Measurements from ENCODE around the gene PLK5.

PLK5 gene

GRCh38 chr19:1487576-1488281, 36.1 kb upstream of the PLK5 start:
- no peak overlapping the region for H3K27ac Mint-ChIP-seq
- H3K9me3 Mint-ChIP-seq, result no peaks in the 10 kb centered on the region
- peaks cover 5% of the 10 kb centered on the region for H3K4me1 Mint-ChIP-seq
- H3K36me3 Mint-ChIP-seq, result no peaks in the 10 kb centered on the region
- H3K4me3 Mint-ChIP-seq, result no peak overlapping the region
- no peak for DNase-seq (ENCODE audit: low spot score in 2 of 2)
- ATAC-seq (ENCODE audit: low read depth), result no peak
- peaks cover 1% of the 10 kb centered on the region for H3K27me3 Mint-ChIP-seq

- H3K27me3 Mint-ChIP-seq, result peaks cover 1% of the 10 kb centered on the region
- DNase-seq (ENCODE audit: low spot score in 2 of 2), result no peak
- peaks cover 5% of the 10 kb centered on the region for H3K4me1 Mint-ChIP-seq
- H3K36me3 Mint-ChIP-seq, result no peaks in the 10 kb centered on the region
- H3K4me3 Mint-ChIP-seq, result no peak overlapping the region
- ATAC-seq (ENCODE audit: low read depth), result no peak
- H3K27ac Mint-ChIP-seq, result no peak overlapping the region
- no peaks in the 10 kb centered on the region for H3K9me3 Mint-ChIP-seq
These were observed 35.6 kb upstream of the PLK5 start for GRCh38 chr19:1488282-1488601.

- peaks cover 1% of the 10 kb centered on the region for H3K27me3 Mint-ChIP-seq
- ATAC-seq (ENCODE audit: low read depth) (no peak), DNase-seq (ENCODE audit: low spot score in 2 of 2) (no peak)
- H3K36me3 Mint-ChIP-seq, result no peaks in the 10 kb centered on the region
- H3K27ac Mint-ChIP-seq, result no peak overlapping the region
- peaks cover 5% of the 10 kb centered on the region for H3K4me1 Mint-ChIP-seq
- no peaks in the 10 kb centered on the region for H3K9me3 Mint-ChIP-seq
- H3K4me3 Mint-ChIP-seq, result peak overlapping the region; percentile 47
These were observed 34.2 kb upstream of the PLK5 start for GRCh38 chr19:1489463-1490310.

- Mint-ChIP-seq H3K4me3 (peak within 1 kb of the TSS; percentile 91), H3K27me3 (peaks cover 1% of the 10 kb centered on the region), H3K36me3 (no peaks in the 10 kb centered on the region), H3K27ac (peak within 1 kb of the TSS; percentile 56), H3K9me3 (no peaks in the 10 kb centered on the region), H3K4me1 (peaks cover 5% of the 10 kb centered on the region)
- DNase-seq (ENCODE audit: low spot score in 2 of 2), result peak; percentile 90 to 96
- ATAC-seq (ENCODE audit: low read depth), result peak; percentile 84
These were observed 33.4 kb upstream of the PLK5 start, which contains the start of gene PCSK4 for GRCh38 chr19:1490311-1491113. PCSK4 (minus strand) TSS chr19:1490350; CDS start chr19:1490346, 4 bp downstream.

GRCh38 chr19:1491114-1491848, 32.6 kb upstream of the PLK5 start, which contains the start of gene REEP6:
REEP6 (plus strand) TSS chr19:1491181; CDS start chr19:1491270, 89 bp downstream.
- H3K27me3 Mint-ChIP-seq, result peaks cover 1% of the 10 kb centered on the region
- ATAC-seq (ENCODE audit: low read depth) (no peak), DNase-seq (ENCODE audit: low spot score in 2 of 2) (no peak)
- H3K9me3 Mint-ChIP-seq, result no peaks in the 10 kb centered on the region
- H3K4me1 Mint-ChIP-seq, result peaks cover 5% of the 10 kb centered on the region
- H3K4me3 Mint-ChIP-seq, result peak within 1 kb of the TSS; percentile 91
- no peaks in the 10 kb centered on the region for H3K36me3 Mint-ChIP-seq
- peak within 1 kb of the TSS; percentile 58 for H3K27ac Mint-ChIP-seq

GRCh38 chr19:1491849-1492170, 32.1 kb upstream of the PLK5 start:
- peak overlapping the region; percentile 58 for H3K27ac Mint-ChIP-seq
- peak overlapping the region; percentile 75 for H3K4me3 Mint-ChIP-seq
- ATAC-seq (ENCODE audit: low read depth) (no peak), DNase-seq (ENCODE audit: low spot score in 2 of 2) (no peak)
- H3K4me1 Mint-ChIP-seq, result peaks cover 5% of the 10 kb centered on the region
- peaks cover 1% of the 10 kb centered on the region for H3K27me3 Mint-ChIP-seq
- H3K36me3 Mint-ChIP-seq, result no peaks in the 10 kb centered on the region
- no peaks in the 10 kb centered on the region for H3K9me3 Mint-ChIP-seq

GRCh38 chr19:1492474-1493006, 31.3 kb upstream of the PLK5 start:
- no peak overlapping the region for H3K27ac Mint-ChIP-seq
- no peaks in the 10 kb centered on the region for H3K36me3 Mint-ChIP-seq
- DNase-seq (ENCODE audit: low spot score in 2 of 2) (no peak), ATAC-seq (ENCODE audit: low read depth) (no peak)
- peaks cover 1% of the 10 kb centered on the region for H3K27me3 Mint-ChIP-seq
- H3K9me3 Mint-ChIP-seq, result no peaks in the 10 kb centered on the region
- peaks cover 5% of the 10 kb centered on the region for H3K4me1 Mint-ChIP-seq
- no peak overlapping the region for H3K4me3 Mint-ChIP-seq

- no peaks in the 10 kb centered on the region for H3K9me3 Mint-ChIP-seq
- ATAC-seq (ENCODE audit: low read depth) (no peak), DNase-seq (ENCODE audit: low spot score in 2 of 2) (no peak)
- H3K4me3 Mint-ChIP-seq, result no peak overlapping the region
- H3K27ac Mint-ChIP-seq, result no peak overlapping the region
- H3K27me3 Mint-ChIP-seq, result peaks cover 1% of the 10 kb centered on the region
- H3K36me3 Mint-ChIP-seq, result no peaks in the 10 kb centered on the region
- H3K4me1 Mint-ChIP-seq, result peaks cover 5% of the 10 kb centered on the region
These were observed 29.6 kb upstream of the PLK5 start for GRCh38 chr19:1494115-1494815.

- no peaks in the 10 kb centered on the region for H3K9me3 Mint-ChIP-seq
- no peak overlapping the region for H3K27ac Mint-ChIP-seq
- peaks cover 5% of the 10 kb centered on the region for H3K4me1 Mint-ChIP-seq
- peaks cover 1% of the 10 kb centered on the region for H3K27me3 Mint-ChIP-seq
- no peak overlapping the region for H3K4me3 Mint-ChIP-seq
- ATAC-seq (ENCODE audit: low read depth) (no peak), DNase-seq (ENCODE audit: low spot score in 2 of 2) (no peak)
- H3K36me3 Mint-ChIP-seq, result no peaks in the 10 kb centered on the region
These were observed 28.7 kb upstream of the PLK5 start for GRCh38 chr19:1495051-1495798.

- Mint-ChIP-seq H3K27me3 (peaks cover 1% of the 10 kb centered on the region), H3K4me3 (no peak overlapping the region), H3K9me3 (no peaks in the 10 kb centered on the region), H3K27ac (no peak overlapping the region), H3K4me1 (peaks cover 3% of the 10 kb centered on the region), H3K36me3 (no peaks in the 10 kb centered on the region)
- ATAC-seq (ENCODE audit: low read depth) (no peak), DNase-seq (ENCODE audit: low spot score in 2 of 2) (no peak)
These were observed 27.8 kb upstream of the PLK5 start for GRCh38 chr19:1495799-1496713.

- H3K36me3 Mint-ChIP-seq, result no peaks in the 10 kb centered on the region
- no peak overlapping the region for H3K4me3 Mint-ChIP-seq
- ATAC-seq (ENCODE audit: low read depth) (no peak), DNase-seq (ENCODE audit: low spot score in 2 of 2) (no peak)
- peaks cover 4% of the 10 kb centered on the region for H3K27me3 Mint-ChIP-seq
- H3K9me3 Mint-ChIP-seq, result no peaks in the 10 kb centered on the region
- no peak overlapping the region for H3K27ac Mint-ChIP-seq
- H3K4me1 Mint-ChIP-seq, result peaks cover under 1% of the 10 kb centered on the region
These were observed 26.9 kb upstream of the PLK5 start for GRCh38 chr19:1496714-1497577.

Measured in memory B cell (primary cell).